ENCODE data around the gene SLIT3.

The SLIT3 gene

GRCh38 chr5:169131616-169132301 lies 169.2 kb downstream of the SLIT3 start:
- TF ChIP-seq FOXK2 (IDR thresholded peaks at IDR 0.05): no peak
- no peak for TF ChIP-seq FOXA1 (IDR thresholded peaks at IDR 0.05)
- no peak for TF ChIP-seq ELF4 (IDR thresholded peaks at IDR 0.05)
- no peak for TF ChIP-seq HDGF (IDR thresholded peaks at IDR 0.05; ENCODE audit: borderline replicate concordance)
- no peak for TF ChIP-seq SP1 (IDR thresholded peaks at IDR 0.05)
- TF ChIP-seq CTBP1 (IDR thresholded peaks at IDR 0.05; ENCODE audit: borderline replicate concordance): no peak
- no peak for TF ChIP-seq ZNF384 (IDR thresholded peaks at IDR 0.05)
- TF ChIP-seq FOXM1 (IDR thresholded peaks at IDR 0.05; ENCODE audit: borderline replicate concordance): no peak
- TF ChIP-seq TARDBP (IDR thresholded peaks at IDR 0.05): no peak
- TF ChIP-seq NFRKB (IDR thresholded peaks at IDR 0.05): no peak
- no peak for TF ChIP-seq LEF1 (IDR thresholded peaks at IDR 0.05; ENCODE audit: borderline replicate concordance)
- TF ChIP-seq SUZ12 (IDR thresholded peaks at IDR 0.05): no peak
- TF ChIP-seq BHLHE40 (IDR thresholded peaks at IDR 0.05; ENCODE audit: borderline replicate concordance): no peak
- TF ChIP-seq, protein P1, sequence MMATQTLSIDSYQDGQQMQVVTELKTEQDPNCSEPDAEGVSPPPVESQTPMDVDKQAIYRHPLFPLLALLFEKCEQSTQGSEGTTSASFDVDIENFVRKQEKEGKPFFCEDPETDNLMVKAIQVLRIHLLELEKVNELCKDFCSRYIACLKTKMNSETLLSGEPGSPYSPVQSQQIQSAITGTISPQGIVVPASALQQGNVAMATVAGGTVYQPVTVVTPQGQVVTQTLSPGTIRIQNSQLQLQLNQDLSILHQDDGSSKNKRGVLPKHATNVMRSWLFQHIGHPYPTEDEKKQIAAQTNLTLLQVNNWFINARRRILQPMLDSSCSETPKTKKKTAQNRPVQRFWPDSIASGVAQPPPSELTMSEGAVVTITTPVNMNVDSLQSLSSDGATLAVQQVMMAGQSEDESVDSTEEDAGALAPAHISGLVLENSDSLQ (IDR thresholded peaks at IDR 0.05): no peak
- CTCF ChIA-PET: interaction anchor here (1.1 kb wide), 1 partner anchor 14 kb away, joined by 3 read pairs; no protein-coding TSS in a partner anchor
- no peak for DNase-seq (ENCODE audit: extremely low spot score)
- POLR2A ChIA-PET: no interaction called here

DNA sequence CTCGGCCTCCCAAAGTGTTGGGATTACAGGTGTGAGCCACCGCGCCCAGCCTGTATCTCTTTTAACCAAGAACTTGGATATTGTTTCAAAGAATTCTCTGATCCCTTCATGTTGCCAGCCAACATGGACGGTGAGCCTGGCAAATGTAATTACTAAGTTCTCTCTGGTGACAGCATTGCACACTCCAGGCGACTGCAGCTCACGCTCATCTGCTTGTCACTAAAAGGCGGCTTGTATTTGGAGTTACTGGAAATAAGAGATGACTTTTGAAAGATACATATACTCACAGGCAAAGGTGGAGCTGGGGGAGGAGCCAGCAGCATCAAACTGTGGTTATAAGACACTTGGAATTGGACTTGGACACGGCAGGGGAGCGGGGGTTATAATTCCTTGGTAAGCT lies 172.3 kb downstream of the SLIT3 start:
- CTCF ChIA-PET: no interaction called here
- no peak for DNase-seq (ENCODE audit: extremely low spot score)
- TF ChIP-seq TARDBP (IDR thresholded peaks at IDR 0.05): no peak
- no peak for TF ChIP-seq LEF1 (IDR thresholded peaks at IDR 0.05; ENCODE audit: borderline replicate concordance)
- no peak for TF ChIP-seq ARNT (IDR thresholded peaks at IDR 0.05)
- TF ChIP-seq HDGF (IDR thresholded peaks at IDR 0.05; ENCODE audit: borderline replicate concordance): no peak
- no peak for TF ChIP-seq BHLHE40 (IDR thresholded peaks at IDR 0.05; ENCODE audit: borderline replicate concordance)
- TF ChIP-seq NFRKB (IDR thresholded peaks at IDR 0.05): no peak
- no peak for TF ChIP-seq L3MBTL2 (conservative IDR thresholded peaks at IDR 0.05)
- TF ChIP-seq ZNF384 (IDR thresholded peaks at IDR 0.05): no peak
- TF ChIP-seq FOXA1 (IDR thresholded peaks at IDR 0.05): no peak
- POLR2A ChIA-PET: no interaction called here

DNA sequence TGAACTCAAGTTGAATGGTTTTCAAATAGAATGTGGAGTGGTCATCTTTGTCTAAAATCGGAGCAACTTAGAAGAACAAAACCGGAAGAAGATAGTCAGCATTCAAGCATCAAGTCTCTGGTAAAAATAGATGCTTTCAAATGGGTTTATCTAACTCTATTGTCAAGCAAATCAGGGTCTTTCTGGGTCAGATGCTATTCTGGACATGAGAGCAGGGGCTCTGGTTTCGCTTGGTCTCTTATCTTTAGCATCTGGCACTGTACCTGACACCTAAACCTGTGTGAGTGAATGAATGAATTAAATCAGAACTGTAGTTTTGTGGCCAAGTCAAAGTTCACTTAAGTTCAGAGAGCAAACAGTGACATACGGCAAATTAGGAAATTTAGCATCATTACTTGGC lies 173.5 kb downstream of the SLIT3 start:
- no peak for DNase-seq (ENCODE audit: extremely low spot score)
- ChIA-PET POLR2A (no interaction called here), CTCF (no interaction called here)
- no peak for TF ChIP-seq HDGF (IDR thresholded peaks at IDR 0.05; ENCODE audit: borderline replicate concordance)
- no peak for TF ChIP-seq FOXK2 (IDR thresholded peaks at IDR 0.05)
- no peak for TF ChIP-seq NFRKB (IDR thresholded peaks at IDR 0.05)
- TF ChIP-seq, protein P1 (IDR thresholded peaks at IDR 0.05): no peak
- no peak for TF ChIP-seq ARNT (IDR thresholded peaks at IDR 0.05)
- no peak for TF ChIP-seq BHLHE40 (IDR thresholded peaks at IDR 0.05; ENCODE audit: borderline replicate concordance)
- no peak for TF ChIP-seq FOXM1 (IDR thresholded peaks at IDR 0.05; ENCODE audit: borderline replicate concordance)
- TF ChIP-seq SUZ12 (IDR thresholded peaks at IDR 0.05): no peak
- no peak for TF ChIP-seq ELF4 (IDR thresholded peaks at IDR 0.05)
- TF ChIP-seq FOXA1 (IDR thresholded peaks at IDR 0.05): no peak
- no peak for TF ChIP-seq L3MBTL2 (conservative IDR thresholded peaks at IDR 0.05)
- TF ChIP-seq TARDBP (IDR thresholded peaks at IDR 0.05): no peak
- no peak for TF ChIP-seq SP1 (IDR thresholded peaks at IDR 0.05)
- no peak for TF ChIP-seq LEF1 (IDR thresholded peaks at IDR 0.05; ENCODE audit: borderline replicate concordance)
- no peak for TF ChIP-seq ZNF384 (IDR thresholded peaks at IDR 0.05)
- TF ChIP-seq CTBP1 (IDR thresholded peaks at IDR 0.05; ENCODE audit: borderline replicate concordance): no peak

DNA sequence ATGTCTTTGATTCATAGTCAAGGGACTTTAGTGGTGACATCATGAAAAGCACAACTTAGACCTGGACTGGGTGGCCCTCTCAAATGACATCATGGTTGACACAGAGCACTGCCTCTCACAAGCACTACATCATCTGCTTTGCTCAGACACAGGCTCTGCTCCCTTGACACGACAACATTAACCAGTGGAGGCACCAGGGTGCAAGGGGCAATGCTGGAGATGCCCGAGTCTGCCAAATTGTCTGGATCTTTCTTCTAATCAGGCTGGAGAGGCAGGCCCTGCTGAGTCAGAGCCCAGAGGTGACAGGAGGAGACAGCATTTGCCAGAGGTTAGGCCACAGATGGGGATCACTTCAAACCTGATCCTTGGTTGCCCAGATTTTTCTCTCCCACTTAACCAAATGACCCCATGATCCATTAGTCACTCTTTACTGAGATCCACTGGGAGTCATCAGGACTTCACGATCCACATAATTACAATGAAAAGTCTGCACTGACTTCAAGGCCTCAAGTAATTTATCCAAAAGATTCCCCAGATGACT lies 174.4 kb downstream of the SLIT3 start:
- TF ChIP-seq, protein P1 (IDR thresholded peaks at IDR 0.05): no peak
- TF ChIP-seq SP1 (IDR thresholded peaks at IDR 0.05) (no peak), NFRKB (IDR thresholded peaks at IDR 0.05) (no peak)
- no peak for DNase-seq (ENCODE audit: extremely low spot score)
- ChIA-PET CTCF (no interaction called here), POLR2A (no interaction called here)

GRCh38 chr5:169125571-169125970 lies 175.4 kb downstream of the SLIT3 start:
- CTCF ChIA-PET: no interaction called here
- no peak for DNase-seq (ENCODE audit: extremely low spot score)
- TF ChIP-seq ZNF384 (IDR thresholded peaks at IDR 0.05) (no peak), CTBP1 (IDR thresholded peaks at IDR 0.05; ENCODE audit: borderline replicate concordance) (no peak), BHLHE40 (IDR thresholded peaks at IDR 0.05; ENCODE audit: borderline replicate concordance) (no peak), TARDBP (IDR thresholded peaks at IDR 0.05) (no peak), NFRKB (IDR thresholded peaks at IDR 0.05) (no peak), L3MBTL2 (conservative IDR thresholded peaks at IDR 0.05) (no peak), SUZ12 (IDR thresholded peaks at IDR 0.05) (no peak), HDGF (IDR thresholded peaks at IDR 0.05; ENCODE audit: borderline replicate concordance) (no peak), ELF4 (IDR thresholded peaks at IDR 0.05) (no peak), FOXK2 (IDR thresholded peaks at IDR 0.05) (no peak), FOXA1 (IDR thresholded peaks at IDR 0.05) (no peak)
- TF ChIP-seq, protein P1 (IDR thresholded peaks at IDR 0.05): no peak
- POLR2A ChIA-PET: interaction anchor here (0.8 kb wide), 1 partner anchor 34 kb away, joined by 3 read pairs; no protein-coding TSS in a partner anchor
